LHCN-M2 (cell line): ENCODE results near the gene CRISP1. TPM values are rescaled to one million over a fixed set of nuclear protein-coding genes. Genes with fewer than 3 reads are reported as not detected.
A peak's percentile ranks its signal among the peaks of the same experiment; 100 is the strongest.
"Not testable (repeated sequence)": the region's sequence is repeated elsewhere in the genome, so short reads cannot be mapped to it uniquely, and the experiment has no call there.

ENCODE experiments used
- DNase-seq: peaks from one replicate; pipeline ENCODE4 v3.0.0-alpha.2; 2012; ENCODE audit warnings: low read depth
- polyA plus RNA-seq: library from polyadenylated mRNA; unstranded; fragments of >200 nt; gene quantifications from one replicate; pipeline ENCODE4 v1.2.1, GENCODE V29; 2012; ENCODE audit warnings: missing spikeins
- total RNA-seq: library from RNA; depleted of rRNA; stranded (reverse); fragments of >200 nt; gene quantifications from 2 replicates; pipeline ENCODE4 v1.2.3, GENCODE V29; 2014; rRNA removed

CRISP1 gene
- total RNA-seq, result not detected in 2 replicates
- not detected for polyA plus RNA-seq

- DNase-seq, result no peak
Observed at GRCh38 chr6:49866485-49866943, at the start of gene CRISP1. Gene CRISP1, minus strand, starts transcription at chr6:49866535. Its CDS starts 9,135 bp downstream, at chr6:49857400.

- DNase-seq, result no peak
Observed at GRCh38 chr6:49915035-49915434, 48.7 kb upstream of the CRISP1 start.

GRCh38 chr6:49913636-49914375, 47.5 kb upstream of the CRISP1 start:
- no peak for DNase-seq

GRCh38 chr6:49912196-49912595, 45.9 kb upstream of the CRISP1 start:
- DNase-seq, result no peak

GRCh38 chr6:49911252-49911651, 44.9 kb upstream of the CRISP1 start:
- DNase-seq, result no peak

- no peak for DNase-seq
Observed at GRCh38 chr6:49909563-49909962, 43.2 kb upstream of the CRISP1 start.

GRCh38 chr6:49906526-49906925, 40.2 kb upstream of the CRISP1 start:
- DNase-seq, result peak; percentile 47

- no peak for DNase-seq
Observed at GRCh38 chr6:49905296-49905695, 39.0 kb upstream of the CRISP1 start.

GRCh38 chr6:49902856-49903255, 36.5 kb upstream of the CRISP1 start:
- no peak for DNase-seq

GRCh38 chr6:49898904-49899566, 32.7 kb upstream of the CRISP1 start:
- DNase-seq, result no peak

- DNase-seq, result not testable (repeated sequence)
Observed at GRCh38 chr6:49895553-49895952, 29.2 kb upstream of the CRISP1 start.

- no peak for DNase-seq
Observed at GRCh38 chr6:49892280-49892679, 25.9 kb upstream of the CRISP1 start.

GRCh38 chr6:49890988-49891387, 24.7 kb upstream of the CRISP1 start:
- DNase-seq, result no peak

- no peak for DNase-seq
Observed at GRCh38 chr6:49888742-49889431, 22.6 kb upstream of the CRISP1 start.

GRCh38 chr6:49868951-49869529, 2.7 kb upstream of the CRISP1 start:
- DNase-seq, result no peak

GRCh38 chr6:49856282-49856681, 10.1 kb downstream of the CRISP1 start:
- DNase-seq, result no peak

- DNase-seq, result no peak
Observed at GRCh38 chr6:49855221-49855620, 11.1 kb downstream of the CRISP1 start.

- no peak for DNase-seq
Observed at GRCh38 chr6:49852975-49853374, 13.4 kb downstream of the CRISP1 start.

GRCh38 chr6:49849213-49849907, 17.0 kb downstream of the CRISP1 start:
- peak; percentile 46 for DNase-seq

- DNase-seq, result no peak
Observed at GRCh38 chr6:49847673-49848072, 18.7 kb downstream of the CRISP1 start.

- DNase-seq, result no peak
Observed at GRCh38 chr6:49847014-49847413, 19.3 kb downstream of the CRISP1 start.
